ENCODE measurements around the gene CLK3.

DNA sequence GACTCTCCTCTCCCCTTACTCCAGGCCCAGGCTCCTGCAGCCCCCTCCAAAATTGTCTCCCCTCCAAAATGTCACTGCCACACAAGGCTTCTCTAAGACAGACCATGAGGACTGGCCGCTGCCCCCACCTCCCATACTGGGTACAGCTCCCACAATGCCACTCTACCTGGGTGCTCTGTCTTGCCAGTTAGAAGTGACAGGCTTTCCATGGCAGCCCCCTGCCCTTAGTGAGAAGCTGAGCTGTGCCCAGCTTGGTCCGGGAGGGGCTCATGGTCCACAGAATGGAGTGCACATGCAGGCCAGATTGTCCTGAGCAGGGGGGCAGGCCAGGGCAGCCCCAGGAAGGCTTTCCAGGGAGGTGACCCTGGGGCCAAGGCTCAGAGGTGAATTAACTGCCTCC, 3.0 kb upstream of the CLK3 start:
- TF ChIP-seq, protein P1, sequence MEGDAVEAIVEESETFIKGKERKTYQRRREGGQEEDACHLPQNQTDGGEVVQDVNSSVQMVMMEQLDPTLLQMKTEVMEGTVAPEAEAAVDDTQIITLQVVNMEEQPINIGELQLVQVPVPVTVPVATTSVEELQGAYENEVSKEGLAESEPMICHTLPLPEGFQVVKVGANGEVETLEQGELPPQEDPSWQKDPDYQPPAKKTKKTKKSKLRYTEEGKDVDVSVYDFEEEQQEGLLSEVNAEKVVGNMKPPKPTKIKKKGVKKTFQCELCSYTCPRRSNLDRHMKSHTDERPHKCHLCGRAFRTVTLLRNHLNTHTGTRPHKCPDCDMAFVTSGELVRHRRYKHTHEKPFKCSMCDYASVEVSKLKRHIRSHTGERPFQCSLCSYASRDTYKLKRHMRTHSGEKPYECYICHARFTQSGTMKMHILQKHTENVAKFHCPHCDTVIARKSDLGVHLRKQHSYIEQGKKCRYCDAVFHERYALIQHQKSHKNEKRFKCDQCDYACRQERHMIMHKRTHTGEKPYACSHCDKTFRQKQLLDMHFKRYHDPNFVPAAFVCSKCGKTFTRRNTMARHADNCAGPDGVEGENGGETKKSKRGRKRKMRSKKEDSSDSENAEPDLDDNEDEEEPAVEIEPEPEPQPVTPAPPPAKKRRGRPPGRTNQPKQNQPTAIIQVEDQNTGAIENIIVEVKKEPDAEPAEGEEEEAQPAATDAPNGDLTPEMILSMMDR (IDR thresholded peaks at IDR 0.05): no peak
- no peak for TF ChIP-seq POLR2A (IDR thresholded peaks at IDR 0.05)

Measured in esophagus squamous epithelium (tissue), 4 donors.